Camera-type eye (tissue), 1 donor: Measurements from ENCODE around the gene CLGN. TPM values are rescaled to one million over a fixed set of nuclear protein-coding genes. Genes with fewer than 3 reads are reported as not detected.

Source experiments
- total RNA-seq: library from RNA; depleted of rRNA; stranded (reverse); fragments of >200 nt; gene quantifications from one replicate; pipeline ENCODE4 v1.2.3, GENCODE V29; 2014

Gene CLGN
- total RNA-seq, result 22.5 TPM

GRCh38 chr4:140427106-140427918, at the start of gene CLGN:
Gene CLGN, minus strand, starts transcription at chr4:140427648. Its CDS starts 14,570 bp downstream, at chr4:140413078.

GRCh38 chr4:140373328-140374129, 53.9 kb downstream of the CLGN start, which contains the start of gene SCOC:
Gene SCOC, plus strand, starts transcription at chr4:140373646. Its CDS starts 5,525 bp downstream, at chr4:140379171.

Other genes with a start within 250 kb of the CLGN start
- 92.4 TPM for gene SCOC, start 54.0 kb downstream of the CLGN start, total RNA-seq
- not detected for gene MGAT4D, start 70.6 kb upstream of the CLGN start, total RNA-seq
- 94.8 TPM for gene ELMOD2, start 96.5 kb upstream of the CLGN start, total RNA-seq
- gene UCP1, start 141.3 kb upstream of the CLGN start, total RNA-seq, result 0.33 TPM